Thyroid gland (tissue), 4 donors: ENCODE data around the gene PSG2.

Experiments used
- CTCF ChIP-seq, 6 experiments: fragments of 200-600 bp in 3 of 6; fragments of 450-650 bp in 3 of 6; sonication (generic) in 3 of 6; IDR thresholded peaks; one replicate each; pipeline ENCODE4 v1.5.1; 2016 to 2019; ENCODE audit warnings: antibody characterized with exemption in 6 of 6, mild to moderate bottlenecking in 2 of 6, inconsistent platforms in 1 of 6, moderate library complexity in 1 of 6
- POLR2A ChIP-seq, 2 donors: fragments of 450-650 bp; IDR thresholded peaks; one replicate each; pipeline ENCODE4 v1.6.1; 2017; ENCODE audit warnings: antibody characterized with exemption in 2 of 2, mild to moderate bottlenecking in 2 of 2, moderate library complexity in 1 of 2

- TF ChIP-seq CTCF (IDR thresholded peaks at IDR 0.05) (no peak), POLR2A (IDR thresholded peaks at IDR 0.05) (no peak)
These were observed 19.4 kb upstream of the PSG2 start for GRCh38 chr19:43101950-43102349.
